K562 (cell line): ENCODE measurements around the gene FAM193A.

Experiments used
- ATF7 ChIP-seq: fragments of 450-650 bp; IDR thresholded peaks from 2 replicates; pipeline ENCODE4 v1.7.1; 2014; ENCODE audit warnings: mild to moderate bottlenecking, moderate library complexity
- HMG20B ChIP-seq: fragments of 250-450 bp; sonication (Bioruptor Pico); IDR thresholded peaks from 2 replicates; pipeline ENCODE4 v1.5.0; 2021; ENCODE audit warnings: mild to moderate bottlenecking
- POLR2A ChIP-seq: fragments of 450-650 bp; conservative IDR thresholded peaks from 2 replicates; pipeline ENCODE4 v1.6.1; 2016

DNA sequence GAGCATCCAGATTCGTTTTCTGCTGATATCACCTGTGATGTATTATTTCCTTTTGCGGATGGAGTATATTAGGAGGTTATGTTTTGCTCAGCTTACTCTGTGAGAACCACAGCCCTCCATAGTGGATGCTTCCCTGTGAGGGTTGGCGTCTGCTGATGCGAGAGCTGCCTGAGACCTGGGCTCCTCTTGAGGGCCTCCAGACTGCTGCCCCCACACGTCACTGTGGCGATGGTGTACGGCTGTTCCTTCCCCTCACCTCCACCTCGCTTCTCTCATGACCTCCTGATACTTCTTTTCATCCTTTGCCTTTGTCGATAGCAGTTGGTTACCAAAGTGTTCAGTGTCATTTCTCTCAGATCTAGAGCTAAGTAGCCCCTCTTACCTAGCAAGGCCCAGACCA lies 148.0 kb downstream of the FAM193A start:
- TF ChIP-seq POLR2A (no peak), ATF7 (no peak), HMG20B (CRISPR knock-in tag) (no peak)
